GM20431 (cell line): ENCODE measurements around the gene KRT83.

Experiments
- in situ Hi-C: fragments of 300-500 bp; cut with MseI, MboI; formaldehyde crosslinking; loops from one replicate; pipeline ENCODE4 v1.15.0; 2020; ENCODE audit warnings: low sequenced_read_pairs; ENCODE audit not compliant: unreplicated experiment

KRT83 gene

GRCh38 chr12:52337054-52337453, 15.9 kb upstream of the KRT83 start:
- in situ Hi-C loops: no loop called here

GRCh38 chr12:52336641-52337040, 15.4 kb upstream of the KRT83 start:
- in situ Hi-C loops: no loop called here

DNA sequence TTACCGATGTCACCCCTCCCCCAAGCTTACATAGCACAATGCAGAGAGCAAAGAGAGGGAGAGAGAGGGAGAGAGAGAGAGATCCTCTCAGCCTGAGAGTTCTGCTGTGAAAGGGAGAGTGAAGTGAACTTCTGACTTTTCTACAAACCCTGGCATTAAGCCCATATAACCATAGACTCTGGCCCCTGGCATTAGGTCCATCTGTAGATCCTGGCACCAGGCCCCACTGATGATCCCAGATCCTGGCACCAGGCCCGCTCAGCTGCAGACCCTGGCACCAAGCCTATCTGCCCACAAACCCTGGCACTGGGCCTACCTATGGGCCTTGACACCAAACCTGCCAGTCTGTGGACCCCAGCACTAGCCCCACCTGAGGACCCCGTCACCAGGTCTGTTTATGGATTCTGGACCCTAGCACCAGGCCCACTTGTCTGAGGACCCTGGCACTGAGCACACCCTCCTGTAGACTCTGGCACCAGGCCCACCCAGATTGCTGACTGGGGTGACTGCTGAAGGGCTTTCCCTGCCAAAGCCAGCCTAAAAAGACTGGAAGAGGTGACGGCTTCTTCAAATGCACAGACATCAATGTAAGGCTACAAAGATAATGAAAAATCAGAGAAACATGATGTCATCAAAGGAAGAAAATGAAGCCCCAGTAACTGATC, 14.5 kb upstream of the KRT83 start:
- in situ Hi-C loops: no loop called here

DNA sequence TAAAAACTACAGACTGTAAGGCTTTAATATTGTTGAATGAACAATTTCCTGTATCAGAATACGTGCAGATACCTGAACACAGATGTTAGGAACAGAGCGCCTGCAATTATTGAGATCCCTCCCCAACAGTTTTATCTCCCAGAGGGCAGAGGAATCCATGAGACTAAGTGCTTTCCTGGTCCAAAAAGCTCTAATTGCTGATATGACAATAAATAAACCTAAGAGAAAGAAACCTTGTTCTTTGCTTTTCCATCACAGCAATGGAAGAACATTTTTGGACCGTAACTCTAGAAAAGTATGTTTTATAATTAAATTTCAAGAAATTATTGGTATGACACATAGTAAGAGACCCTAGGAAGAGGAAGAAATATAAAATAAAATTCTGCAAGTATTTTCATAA, 13.0 kb upstream of the KRT83 start:
- in situ Hi-C loops: no loop called here

DNA sequence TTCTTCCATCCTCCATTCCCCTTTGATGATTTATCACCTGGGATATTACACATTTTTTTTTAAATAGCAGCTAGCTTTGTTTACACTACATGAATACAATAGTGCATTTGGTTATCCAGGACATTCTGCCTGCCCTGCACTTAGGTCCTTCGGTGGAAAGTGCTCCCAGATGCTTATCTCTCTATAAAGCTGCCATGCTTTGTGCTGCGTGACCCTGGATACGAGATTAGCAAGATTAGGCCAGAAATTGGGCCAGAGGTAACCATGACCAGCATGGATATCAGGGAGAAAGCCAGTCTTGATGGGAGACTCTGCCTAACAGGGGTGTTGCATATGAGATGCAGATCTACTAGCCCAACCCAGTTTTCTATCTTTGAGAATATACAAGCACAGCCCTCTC, 12.1 kb upstream of the KRT83 start:
- in situ Hi-C loops: no loop called here

GRCh38 chr12:52332381-52332780, 11.2 kb upstream of the KRT83 start:
- in situ Hi-C loops: no loop called here

DNA sequence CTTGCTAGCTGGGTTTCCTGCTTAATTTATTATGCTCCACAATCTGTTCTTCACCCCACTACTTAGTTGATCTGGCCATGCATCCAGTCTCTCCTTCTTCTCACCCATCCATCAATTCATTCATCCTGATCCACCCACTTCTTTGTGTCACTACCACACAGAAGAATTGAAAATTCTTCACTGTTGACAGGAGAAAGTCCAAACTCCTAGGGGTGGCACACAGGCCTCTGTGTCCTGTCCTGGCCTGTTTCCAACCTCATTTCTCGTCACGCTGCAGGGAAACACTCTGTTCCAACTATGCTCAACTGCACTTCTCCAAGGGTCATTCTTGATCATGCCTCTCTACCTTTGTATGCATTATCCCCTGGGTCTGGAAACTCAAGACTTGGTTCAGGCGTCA, 10.6 kb upstream of the KRT83 start:
- in situ Hi-C loops: no loop called here

DNA sequence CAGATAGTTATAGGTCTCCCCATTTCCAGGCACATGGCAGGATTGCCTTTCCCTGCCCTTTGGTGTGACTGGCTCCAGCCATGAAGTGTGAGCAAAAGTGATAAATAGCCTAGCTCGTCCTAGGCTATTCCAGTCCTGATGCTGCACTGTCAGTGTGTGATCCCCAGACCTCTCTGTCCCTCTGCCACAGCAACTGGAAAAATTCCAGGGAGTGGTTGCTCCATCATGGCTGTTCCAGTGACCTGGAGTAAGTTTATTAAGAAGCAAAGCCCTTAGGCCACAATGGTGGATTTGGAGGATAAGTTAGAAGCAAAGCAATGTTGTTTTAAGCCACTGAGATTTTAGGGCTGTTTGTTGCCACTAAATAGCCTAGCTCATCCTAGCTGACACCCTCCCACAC, 9.8 kb upstream of the KRT83 start:
- in situ Hi-C loops: no loop called here

- in situ Hi-C loops: loop anchor here (10.0 kb wide), 1 partner anchor 173 kb away; no protein-coding TSS in a partner anchor
These were observed 6.8 kb upstream of the KRT83 start for GRCh38 chr12:52327830-52328500.

DNA sequence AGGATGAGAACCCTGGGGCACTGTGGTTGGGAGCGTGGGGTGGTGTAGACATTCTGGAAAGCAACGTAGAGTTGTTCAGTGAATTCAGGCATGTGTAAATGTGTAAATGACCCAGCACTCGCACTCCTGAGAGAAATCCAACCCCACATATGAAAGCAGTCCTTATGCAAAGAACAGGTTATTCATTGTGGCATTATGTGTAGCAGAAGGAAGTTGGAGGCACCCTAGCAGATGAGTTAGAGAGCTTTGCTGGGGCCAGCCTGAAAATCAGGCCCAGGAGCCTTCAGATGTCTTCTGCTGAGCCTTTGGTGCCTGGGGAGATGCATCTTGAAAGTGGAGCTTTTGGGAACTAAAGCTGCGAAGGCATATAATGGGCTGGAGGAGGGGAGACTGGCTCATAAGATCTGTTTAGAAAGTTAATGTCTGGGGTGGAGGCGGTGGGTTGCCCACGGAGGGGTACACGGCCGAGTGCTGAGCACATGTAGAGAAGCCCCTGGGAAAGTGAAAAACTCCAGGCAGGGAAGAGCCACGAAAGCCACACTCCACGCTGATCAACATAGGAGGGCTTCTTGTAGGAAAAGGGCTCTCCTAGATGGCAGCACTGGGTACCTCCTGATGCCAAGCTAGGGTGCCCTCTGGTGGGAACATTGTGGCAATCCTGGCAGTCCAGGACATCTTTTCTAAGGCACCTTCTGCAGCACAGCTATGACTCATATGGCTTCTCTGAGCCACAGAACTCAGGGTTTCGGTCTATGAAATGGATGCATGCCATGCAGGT, 6.0 kb upstream of the KRT83 start:
- in situ Hi-C loops: loop anchor here (10.0 kb wide), 1 partner anchor 172 kb away; no protein-coding TSS in a partner anchor

DNA sequence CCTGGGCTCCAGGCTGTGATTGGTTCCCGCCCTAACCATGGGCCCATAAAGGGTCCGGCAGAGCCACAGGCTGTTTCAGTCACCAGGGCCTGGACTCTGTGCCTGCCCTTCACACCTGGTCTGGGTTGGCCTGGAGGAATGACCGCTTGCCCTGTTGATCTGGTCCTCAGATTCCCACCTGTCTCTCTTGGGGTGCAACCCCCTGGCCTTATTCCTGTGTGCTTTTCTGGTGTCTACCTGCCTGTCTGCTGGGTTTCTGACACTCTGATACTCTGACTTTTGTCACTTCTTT, 2.9 kb upstream of the KRT83 start:
- in situ Hi-C loops: loop anchor here (10.0 kb wide), 1 partner anchor 169 kb away; no protein-coding TSS in a partner anchor

DNA sequence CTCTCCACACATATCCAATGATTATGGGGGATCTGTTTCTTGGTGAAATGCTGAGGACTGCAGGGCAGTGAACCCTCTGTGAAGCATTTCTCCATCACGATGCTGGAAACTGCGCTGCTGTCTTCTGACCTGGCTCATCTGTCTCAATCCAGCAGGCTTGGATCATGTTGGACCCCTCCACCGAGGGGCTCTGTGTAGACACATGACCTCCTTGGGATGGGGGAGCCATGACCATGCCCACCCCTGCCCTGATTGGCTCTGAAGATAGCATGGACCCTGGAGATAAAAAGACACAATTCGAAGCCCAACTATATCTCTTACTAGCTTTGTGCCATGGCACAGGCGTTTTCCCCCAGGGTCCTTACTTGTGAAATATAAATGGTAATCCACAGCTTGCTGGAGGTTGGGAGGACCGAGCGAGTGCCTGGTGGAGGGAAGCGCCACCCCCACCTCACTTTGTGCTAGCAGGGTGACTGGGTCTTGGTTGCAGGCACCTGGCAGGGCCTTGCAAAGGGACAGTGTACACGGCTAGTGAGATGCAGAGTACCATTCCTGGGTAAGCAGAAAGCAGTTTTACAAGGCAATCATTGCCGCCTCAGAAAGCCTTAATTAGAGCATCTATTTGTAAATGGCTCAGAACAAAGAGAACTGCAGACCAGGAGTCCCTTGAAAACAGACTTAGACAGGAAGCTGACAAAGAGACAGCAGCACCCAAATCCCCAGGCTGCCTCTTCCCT, 2.4 kb upstream of the KRT83 start:
- in situ Hi-C loops: loop anchor here (10.0 kb wide), 1 partner anchor 169 kb away; no protein-coding TSS in a partner anchor

- in situ Hi-C loops: loop anchor here (10.0 kb wide), 1 partner anchor 168 kb away; no protein-coding TSS in a partner anchor
These were observed 1.8 kb upstream of the KRT83 start for GRCh38 chr12:52323001-52323400.

DNA sequence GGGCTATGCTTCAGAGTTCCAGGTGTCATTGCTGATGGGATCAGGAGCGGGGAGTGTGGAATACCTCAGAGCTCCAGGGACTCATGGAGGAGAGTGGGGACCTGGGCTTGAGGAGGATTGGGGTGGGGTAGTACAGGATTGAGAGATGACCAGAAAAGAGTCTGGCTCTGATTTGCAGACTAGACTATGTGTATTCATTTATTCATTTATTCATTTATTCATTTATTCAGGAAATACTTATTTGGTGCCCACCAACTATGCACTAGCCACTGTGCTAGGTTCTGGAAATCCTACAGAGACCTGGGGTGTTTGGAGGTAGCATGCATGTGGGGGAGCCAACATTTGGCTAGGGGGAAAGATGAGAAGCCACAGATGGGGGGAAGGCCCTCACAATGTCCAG, 871 bp upstream of the KRT83 start:
- in situ Hi-C loops: loop anchor here (10.0 kb wide), 1 partner anchor 167 kb away; no protein-coding TSS in a partner anchor

GRCh38 chr12:52321418-52321817, 220 bp upstream of the KRT83 start:
- in situ Hi-C loops: loop anchor here (10.0 kb wide), 1 partner anchor 167 kb away; no protein-coding TSS in a partner anchor

DNA sequence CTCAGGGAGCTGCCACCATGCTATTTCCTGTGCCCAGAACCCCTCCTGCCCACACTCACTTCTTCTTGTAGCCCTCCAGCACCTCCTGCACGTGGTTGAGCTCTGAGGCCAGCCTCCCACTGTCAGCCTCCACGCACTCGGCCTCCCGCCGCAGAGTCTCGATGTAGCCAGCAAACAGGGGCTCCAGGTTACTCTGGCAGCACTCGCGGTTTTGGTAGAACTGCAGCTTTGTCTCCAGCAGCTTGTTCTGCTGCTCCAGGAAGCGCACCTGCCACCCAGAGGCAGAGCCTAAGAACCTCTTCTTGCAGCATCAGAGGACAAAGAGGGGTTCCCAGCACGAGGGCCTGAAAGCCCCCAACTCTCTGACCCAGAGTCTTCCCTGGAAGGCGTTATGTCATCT, 2.1 kb downstream of the KRT83 start:
- in situ Hi-C loops: no loop called here

DNA sequence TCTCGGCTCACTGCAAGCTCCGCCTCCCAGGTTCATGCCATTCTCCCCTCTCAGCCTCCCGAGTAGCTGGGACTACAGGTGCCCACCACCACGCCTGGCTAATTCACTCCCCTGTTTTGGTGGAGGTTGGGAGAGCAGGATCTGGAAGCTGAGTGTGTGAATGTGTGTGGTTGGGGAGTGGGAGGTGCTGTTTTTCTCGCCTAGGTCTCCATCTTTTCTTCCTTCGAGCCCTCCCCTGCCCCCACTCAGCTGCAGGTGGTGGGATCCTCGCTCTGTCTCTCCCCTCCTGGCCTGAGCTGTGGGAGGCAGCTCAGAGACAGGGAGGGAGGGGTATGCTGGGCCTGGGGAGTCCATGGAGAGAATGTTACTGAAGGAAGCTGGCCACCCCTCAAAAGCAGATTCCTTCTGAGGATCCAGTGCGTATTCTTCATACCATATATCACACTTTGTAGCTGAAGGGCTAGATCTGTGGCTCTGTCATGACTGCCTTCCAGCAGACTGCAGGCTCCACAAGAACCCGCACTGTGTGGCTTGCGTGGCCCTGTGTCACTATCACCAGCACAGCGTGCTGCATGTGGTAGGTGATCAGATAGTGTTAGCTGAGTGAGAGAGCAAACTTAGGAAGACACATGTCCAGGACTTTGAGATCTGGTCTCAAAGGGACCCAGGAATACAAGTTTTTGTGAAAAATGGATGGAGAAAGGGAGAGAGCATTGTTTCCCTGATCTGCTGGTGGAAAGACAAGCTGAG, 2.8 kb downstream of the KRT83 start:
- in situ Hi-C loops: no loop called here

GRCh38 chr12:52317468-52318052, 3.6 kb downstream of the KRT83 start:
- in situ Hi-C loops: no loop called here

- in situ Hi-C loops: no loop called here
These were observed 4.5 kb downstream of the KRT83 start for GRCh38 chr12:52316701-52317100.
